ENCODE data around the gene ATP11A. TPM values are rescaled to one million over a fixed set of nuclear protein-coding genes. Genes with fewer than 3 reads are reported as not detected.

ATP11A gene
- total and polyA plus RNA-seq, 2 donors (not counting 3 experiments of a cell fraction or from before 2014, with no cell fraction given): 16.5 to 88.1 TPM

- Histone ChIP-seq H3K9ac (replicated peaks; ENCODE audit: extremely low read depth, insufficient read depth, low read length) (no peak overlapping the region), H3K79me2 (ENCODE audit: control insufficient read depth, insufficient read depth, low read length) (no peaks in the 10 kb centered on the region), H3K27me3 (ENCODE audit: control insufficient read depth in 2 of 2, insufficient read depth in 2 of 2, low read length in 2 of 2) (no peaks in the 10 kb centered on the region), H3K9me1 (replicated peaks; ENCODE audit: control insufficient read depth, extremely low read depth, insufficient read depth, low read length) (no peaks in the 10 kb centered on the region), H2AFZ (ENCODE audit: low read depth, low read length) (no peak overlapping the region), H3K4me3 (replicated peaks in 1 of 3; ENCODE audit: insufficient read depth in 1 of 3, low read depth in 1 of 3, low read length in 3 of 3) (no peak overlapping the region), H3K36me3 (ENCODE audit: control insufficient read depth in 2 of 2, extremely low read depth in 1 of 2, insufficient read depth in 2 of 2, low read length in 2 of 2) (peaks cover 0 to 2% of the 10 kb centered on the region in 2 experiments), H4K20me1 (replicated peaks; ENCODE audit: control insufficient read depth, extremely low read depth, insufficient read depth, low read length) (no peaks in the 10 kb centered on the region), H3K4me2 (ENCODE audit: insufficient read depth, low read length) (no peak overlapping the region), H3K27ac (ENCODE audit: insufficient read depth, low read depth, low read length) (no peak overlapping the region), H3K4me1 (ENCODE audit: control insufficient read depth, extremely low read depth, insufficient read depth, low read length) (peaks cover 6% of the 10 kb centered on the region), H3K9me3 (replicated peaks; ENCODE audit: control insufficient read depth, insufficient read depth, low read length) (no peaks in the 10 kb centered on the region)
- intact Hi-C loops (cut with micrococcal nuclease) (no loop called here), dilution Hi-C loops (cut with MboI; ENCODE audit: extremely low pct_ligation_motif_present, low sequenced_read_pairs) (no loop called here)
- TF ChIP-seq MYC (IDR thresholded peaks at IDR 0.05; ENCODE audit: low read depth, low read length) (no peak), GATA2 (IDR thresholded peaks at IDR 0.05; ENCODE audit: insufficient read depth, insufficient read length, low read depth, low read length) (no peak), JUN (IDR thresholded peaks at IDR 0.05; ENCODE audit: borderline replicate concordance, insufficient read depth, insufficient read length, low read depth) (no peak)
- no peak for DNase-seq (ENCODE audit: low read depth, low spot score)
- no peak for FAIRE-seq
- POLR2A ChIA-PET: no interaction called here
- CTCF ChIA-PET: no interaction called here
- no TSS peak for BruUV-seq (replicated peaks)
Measured at GRCh38 chr13:112776354-112776753, 86.5 kb downstream of the ATP11A start.

GRCh38 chr13:112776971-112777370, 87.1 kb downstream of the ATP11A start:
- Histone ChIP-seq H3K9ac (replicated peaks; ENCODE audit: extremely low read depth, insufficient read depth, low read length) (no peak overlapping the region), H3K4me3 (replicated peaks in 1 of 3; ENCODE audit: insufficient read depth in 1 of 3, low read depth in 1 of 3, low read length in 3 of 3) (no peak overlapping the region), H2AFZ (ENCODE audit: low read depth, low read length) (no peak overlapping the region), H3K27ac (ENCODE audit: insufficient read depth, low read depth, low read length) (no peak overlapping the region), H3K27me3 (ENCODE audit: control insufficient read depth in 2 of 2, insufficient read depth in 2 of 2, low read length in 2 of 2) (no peaks in the 10 kb centered on the region), H3K36me3 (ENCODE audit: control insufficient read depth in 2 of 2, extremely low read depth in 1 of 2, insufficient read depth in 2 of 2, low read length in 2 of 2) (peaks cover 0 to 2% of the 10 kb centered on the region in 2 experiments), H3K4me2 (ENCODE audit: insufficient read depth, low read length) (no peak overlapping the region), H3K4me1 (ENCODE audit: control insufficient read depth, extremely low read depth, insufficient read depth, low read length) (peaks cover 6% of the 10 kb centered on the region), H3K9me1 (replicated peaks; ENCODE audit: control insufficient read depth, extremely low read depth, insufficient read depth, low read length) (no peaks in the 10 kb centered on the region), H3K9me3 (replicated peaks; ENCODE audit: control insufficient read depth, insufficient read depth, low read length) (no peaks in the 10 kb centered on the region), H3K79me2 (ENCODE audit: control insufficient read depth, insufficient read depth, low read length) (no peaks in the 10 kb centered on the region), H4K20me1 (replicated peaks; ENCODE audit: control insufficient read depth, extremely low read depth, insufficient read depth, low read length) (no peaks in the 10 kb centered on the region)
- no peak for DNase-seq (ENCODE audit: low read depth, low spot score)
- ChIA-PET CTCF (no interaction called here), POLR2A (no interaction called here)
- BruUV-seq (replicated peaks): no TSS peak
- no peak for TF ChIP-seq GATA2 (IDR thresholded peaks at IDR 0.05; ENCODE audit: insufficient read depth, insufficient read length, low read depth, low read length)
- TF ChIP-seq, protein P1, sequence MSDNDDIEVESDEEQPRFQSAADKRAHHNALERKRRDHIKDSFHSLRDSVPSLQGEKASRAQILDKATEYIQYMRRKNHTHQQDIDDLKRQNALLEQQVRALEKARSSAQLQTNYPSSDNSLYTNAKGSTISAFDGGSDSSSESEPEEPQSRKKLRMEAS (IDR thresholded peaks at IDR 0.05; ENCODE audit: insufficient read depth, insufficient read length): no peak
- no peak for TF ChIP-seq EZH2 (IDR thresholded peaks at IDR 0.05; ENCODE audit: borderline replicate concordance, low read depth, low read length, severe bottlenecking)
- TF ChIP-seq FOS (IDR thresholded peaks at IDR 0.05; ENCODE audit: borderline replicate concordance, insufficient read depth, low read length): no peak
- no peak for TF ChIP-seq POLR2A (IDR thresholded peaks at IDR 0.05; ENCODE audit: low read depth, low read length)
- no peak for TF ChIP-seq MYC (IDR thresholded peaks at IDR 0.05; ENCODE audit: low read depth, low read length)
- TF ChIP-seq CTCF (IDR thresholded peaks at IDR 0.05; ENCODE audit: extremely low read depth in 1 of 2, insufficient read depth in 1 of 2, low read depth in 1 of 2, low read length in 2 of 2): no peak
- TF ChIP-seq POLR2AphosphoS5 (IDR thresholded peaks at IDR 0.05; ENCODE audit: insufficient read depth, low read depth, low read length): no peak
- no peak for TF ChIP-seq JUN (IDR thresholded peaks at IDR 0.05; ENCODE audit: borderline replicate concordance, insufficient read depth, insufficient read length, low read depth)
- dilution Hi-C loops (cut with MboI; ENCODE audit: extremely low pct_ligation_motif_present, low sequenced_read_pairs): no loop called here
- intact Hi-C loops (cut with micrococcal nuclease): no loop called here
- FAIRE-seq: no peak

Measured in endothelial cell of umbilical vein (primary cell).